ENCODE data around the gene CDC42EP1. TPM values are rescaled to one million over a fixed set of nuclear protein-coding genes. Genes with fewer than 3 reads are reported as not detected.

CDC42EP1 gene
- total RNA-seq, 1 donor from 2014 or later = 2.1 TPM

GRCh38 chr22:37561212-37562048 is 1.1 kb downstream of the CDC42EP1 start:
- peak overlapping the region; percentile 38 for H3K27ac Mint-ChIP-seq (ENCODE audit: unreplicated experiment)
- H3K4me1 Mint-ChIP-seq (ENCODE audit: low read depth, unreplicated experiment) = peaks cover 2% of the 10 kb centered on the region
- peaks cover 8% of the 10 kb centered on the region for H3K27me3 Mint-ChIP-seq (ENCODE audit: unreplicated experiment)
- H3K36me3 Mint-ChIP-seq (ENCODE audit: unreplicated experiment) = no peaks in the 10 kb centered on the region
- DNase-seq = peak; percentile 91
- TF ChIP-seq, protein P1, sequence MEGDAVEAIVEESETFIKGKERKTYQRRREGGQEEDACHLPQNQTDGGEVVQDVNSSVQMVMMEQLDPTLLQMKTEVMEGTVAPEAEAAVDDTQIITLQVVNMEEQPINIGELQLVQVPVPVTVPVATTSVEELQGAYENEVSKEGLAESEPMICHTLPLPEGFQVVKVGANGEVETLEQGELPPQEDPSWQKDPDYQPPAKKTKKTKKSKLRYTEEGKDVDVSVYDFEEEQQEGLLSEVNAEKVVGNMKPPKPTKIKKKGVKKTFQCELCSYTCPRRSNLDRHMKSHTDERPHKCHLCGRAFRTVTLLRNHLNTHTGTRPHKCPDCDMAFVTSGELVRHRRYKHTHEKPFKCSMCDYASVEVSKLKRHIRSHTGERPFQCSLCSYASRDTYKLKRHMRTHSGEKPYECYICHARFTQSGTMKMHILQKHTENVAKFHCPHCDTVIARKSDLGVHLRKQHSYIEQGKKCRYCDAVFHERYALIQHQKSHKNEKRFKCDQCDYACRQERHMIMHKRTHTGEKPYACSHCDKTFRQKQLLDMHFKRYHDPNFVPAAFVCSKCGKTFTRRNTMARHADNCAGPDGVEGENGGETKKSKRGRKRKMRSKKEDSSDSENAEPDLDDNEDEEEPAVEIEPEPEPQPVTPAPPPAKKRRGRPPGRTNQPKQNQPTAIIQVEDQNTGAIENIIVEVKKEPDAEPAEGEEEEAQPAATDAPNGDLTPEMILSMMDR (IDR thresholded peaks at IDR 0.05; ENCODE audit: partially characterized antibody, unreplicated experiment) = peak; percentile 92
- peak overlapping the region; percentile 80 for H3K4me3 Mint-ChIP-seq (ENCODE audit: unreplicated experiment)
- H3K9me3 Mint-ChIP-seq (ENCODE audit: unreplicated experiment) = peaks cover 7% of the 10 kb centered on the region

DNA sequence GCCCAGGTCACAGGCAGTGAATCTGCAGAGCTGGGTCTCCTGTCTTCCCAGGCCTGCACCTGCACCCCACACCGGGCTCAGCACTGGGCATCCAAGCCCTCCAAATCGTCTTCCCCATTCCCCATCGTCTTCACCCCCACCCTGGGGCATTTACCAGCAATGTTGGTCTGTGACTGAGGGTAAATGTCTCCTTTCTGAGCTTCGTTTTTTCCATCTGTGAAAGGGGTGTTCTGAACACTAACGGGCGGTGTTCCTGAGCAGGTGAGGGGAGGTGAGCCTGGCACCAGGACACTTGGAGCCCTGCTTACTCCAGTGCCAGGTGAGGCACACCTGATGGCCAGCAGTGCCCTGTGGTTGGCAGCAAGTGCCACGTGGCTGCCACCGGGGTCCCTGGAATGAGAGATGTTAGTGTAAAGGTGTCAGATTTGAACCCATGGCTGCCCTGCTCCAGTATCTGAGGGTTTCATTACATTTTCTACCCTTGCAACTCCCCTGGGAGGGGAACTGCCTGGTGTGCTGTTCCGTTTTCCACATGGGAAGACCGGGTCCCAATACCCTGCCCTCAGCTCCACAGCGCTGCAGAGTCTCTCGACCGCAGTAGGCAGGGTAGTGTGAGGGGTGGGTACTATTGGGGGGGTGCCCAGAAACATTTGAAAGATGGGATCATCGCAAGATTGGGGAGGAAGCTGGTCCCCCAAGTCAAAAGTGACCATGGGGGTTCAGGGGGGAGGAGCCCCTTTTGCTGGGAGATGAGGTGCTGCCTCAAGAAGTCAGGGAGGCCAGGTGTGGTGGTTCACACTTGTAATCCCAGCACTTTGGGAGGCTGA is 2.0 kb downstream of the CDC42EP1 start:
- peak overlapping the region; percentile 80 for H3K4me3 Mint-ChIP-seq (ENCODE audit: unreplicated experiment)
- H3K36me3 Mint-ChIP-seq (ENCODE audit: unreplicated experiment) = no peaks in the 10 kb centered on the region
- peaks cover 2% of the 10 kb centered on the region for H3K4me1 Mint-ChIP-seq (ENCODE audit: low read depth, unreplicated experiment)
- TF ChIP-seq, protein P1 (IDR thresholded peaks at IDR 0.05; ENCODE audit: partially characterized antibody, unreplicated experiment) = no peak
- peaks cover 7% of the 10 kb centered on the region for H3K27me3 Mint-ChIP-seq (ENCODE audit: unreplicated experiment)
- DNase-seq = no peak
- peaks cover 7% of the 10 kb centered on the region for H3K9me3 Mint-ChIP-seq (ENCODE audit: unreplicated experiment)
- peak overlapping the region; percentile 38 for H3K27ac Mint-ChIP-seq (ENCODE audit: unreplicated experiment)

- peaks cover 2% of the 10 kb centered on the region for H3K4me1 Mint-ChIP-seq (ENCODE audit: low read depth, unreplicated experiment)
- H3K4me3 Mint-ChIP-seq (ENCODE audit: unreplicated experiment) = no peak overlapping the region
- TF ChIP-seq, protein P1 (IDR thresholded peaks at IDR 0.05; ENCODE audit: partially characterized antibody, unreplicated experiment) = no peak
- no peaks in the 10 kb centered on the region for H3K36me3 Mint-ChIP-seq (ENCODE audit: unreplicated experiment)
- peaks cover 7% of the 10 kb centered on the region for H3K9me3 Mint-ChIP-seq (ENCODE audit: unreplicated experiment)
- peaks cover 9% of the 10 kb centered on the region for H3K27me3 Mint-ChIP-seq (ENCODE audit: unreplicated experiment)
- H3K27ac Mint-ChIP-seq (ENCODE audit: unreplicated experiment) = no peak overlapping the region
- DNase-seq = no peak
Observed at GRCh38 chr22:37563153-37564081, 3.1 kb downstream of the CDC42EP1 start.

- H3K4me3 Mint-ChIP-seq (ENCODE audit: unreplicated experiment) = no peak overlapping the region
- H3K36me3 Mint-ChIP-seq (ENCODE audit: unreplicated experiment) = no peaks in the 10 kb centered on the region
- H3K4me1 Mint-ChIP-seq (ENCODE audit: low read depth, unreplicated experiment) = peaks cover 2% of the 10 kb centered on the region
- peaks cover 5% of the 10 kb centered on the region for H3K9me3 Mint-ChIP-seq (ENCODE audit: unreplicated experiment)
- H3K27me3 Mint-ChIP-seq (ENCODE audit: unreplicated experiment) = peaks cover 9% of the 10 kb centered on the region
- H3K27ac Mint-ChIP-seq (ENCODE audit: unreplicated experiment) = no peak overlapping the region
- no peak for DNase-seq
- TF ChIP-seq, protein P1 (IDR thresholded peaks at IDR 0.05; ENCODE audit: partially characterized antibody, unreplicated experiment) = no peak
Observed at GRCh38 chr22:37564111-37564711, 3.9 kb downstream of the CDC42EP1 start.
